Stimulated activated CD8-positive, alpha-beta memory T cell treated with anti-CD3 and anti-CD28 coated beads, Interleukin-15, amount 100 ng/mL, for 1 hour (primary cell): ENCODE data around the gene KLHL26.

Experiments used
- DNase-seq: peaks from one replicate; pipeline ENCODE4 v3.0.0-alpha.2; 2020; ENCODE audit warnings: low read depth

Gene KLHL26

GRCh38 chr19:18687740-18688465 lies 51.1 kb downstream of the KLHL26 start:
- DNase-seq = no peak

- no peak for DNase-seq
Measured at GRCh38 chr19:18696023-18696422, 59.2 kb downstream of the KLHL26 start.

- DNase-seq = no peak
Measured at GRCh38 chr19:18697680-18698079, 60.9 kb downstream of the KLHL26 start.

- no peak for DNase-seq
Measured at GRCh38 chr19:18698321-18699167, 61.7 kb downstream of the KLHL26 start.

GRCh38 chr19:18699403-18700054 lies 62.7 kb downstream of the KLHL26 start:
- no peak for DNase-seq

GRCh38 chr19:18700501-18701249 lies 63.8 kb downstream of the KLHL26 start:
- peak; percentile 48 for DNase-seq

- DNase-seq = no peak
Measured at GRCh38 chr19:18701250-18701608, 64.4 kb downstream of the KLHL26 start.

GRCh38 chr19:18704054-18704453 lies 67.2 kb downstream of the KLHL26 start:
- no peak for DNase-seq

GRCh38 chr19:18704971-18705370 lies 68.1 kb downstream of the KLHL26 start:
- no peak for DNase-seq

GRCh38 chr19:18708452-18709231 lies 71.8 kb downstream of the KLHL26 start:
- no peak for DNase-seq

GRCh38 chr19:18709546-18709945 lies 72.7 kb downstream of the KLHL26 start:
- DNase-seq = no peak

GRCh38 chr19:18710186-18710585 lies 73.4 kb downstream of the KLHL26 start:
- DNase-seq = no peak

- no peak for DNase-seq
Measured at GRCh38 chr19:18710996-18711751, 74.3 kb downstream of the KLHL26 start.

- DNase-seq = no peak
Measured at GRCh38 chr19:18711893-18712292, 75.1 kb downstream of the KLHL26 start.

GRCh38 chr19:18712981-18713380 lies 76.2 kb downstream of the KLHL26 start:
- no peak for DNase-seq

- no peak for DNase-seq
Measured at GRCh38 chr19:18713550-18714117, 76.8 kb downstream of the KLHL26 start.

- no peak for DNase-seq
Measured at GRCh38 chr19:18715416-18715815, 78.6 kb downstream of the KLHL26 start.

GRCh38 chr19:18716857-18717256 lies 80.0 kb downstream of the KLHL26 start:
- no peak for DNase-seq

GRCh38 chr19:18717601-18718000 lies 80.8 kb downstream of the KLHL26 start:
- DNase-seq = no peak

GRCh38 chr19:18718015-18718526 lies 81.2 kb downstream of the KLHL26 start:
- DNase-seq = no peak
